ENCODE results near the gene EBPL. TPM values are rescaled to one million over a fixed set of nuclear protein-coding genes. Genes with fewer than 3 reads are reported as not detected.

Gene EBPL
- polyA plus RNA-seq, 4 donors, result 5.6 to 59.5 (median 26.3) TPM

- Histone ChIP-seq H3K4me3 (ENCODE audit: low read depth in 1 of 3, low read length in 3 of 3) (peak overlapping the region in 1 of 3 donors; percentile 17), H3K27me3 (ENCODE audit: control insufficient read depth in 3 of 3, insufficient read depth in 3 of 3, low read length in 3 of 3) (no peaks in the 10 kb centered on the region), H3K36me3 (ENCODE audit: control insufficient read depth in 3 of 3, insufficient read depth in 2 of 3, low read depth in 1 of 3, low read length in 3 of 3) (peaks cover 0 to 4% (median 0%) of the 10 kb centered on the region in 3 donors), H3K27ac (ENCODE audit: low read depth in 1 of 3, low read length in 2 of 3) (no peak overlapping the region), H3K4me1 (ENCODE audit: control insufficient read depth in 3 of 3, insufficient read depth in 2 of 3, low read depth in 1 of 3, low read length in 2 of 3) (no peaks in the 10 kb centered on the region), H3K9me3 (ENCODE audit: control insufficient read depth in 2 of 2, insufficient read depth in 1 of 2, low read depth in 1 of 2, low read length in 1 of 2) (no peaks in the 10 kb centered on the region)
- 53 to 79% (median 56%) methylated on average over 10 of the region's 10 CpGs for WGBS, 3 donors
- peak; percentile 52 to 90 for DNase-seq
- FAIRE-seq, result no peak
Measured at GRCh38 chr13:49635599-49636433, 55.5 kb downstream of the EBPL start.

- Histone ChIP-seq H3K36me3 (ENCODE audit: control insufficient read depth in 3 of 3, insufficient read depth in 2 of 3, low read depth in 1 of 3, low read length in 3 of 3) (peaks cover 0 to 9% (median 0%) of the 10 kb centered on the region in 3 donors), H3K27me3 (ENCODE audit: control insufficient read depth in 3 of 3, insufficient read depth in 3 of 3, low read length in 3 of 3) (no peaks in the 10 kb centered on the region), H3K4me1 (ENCODE audit: control insufficient read depth in 3 of 3, insufficient read depth in 2 of 3, low read depth in 1 of 3, low read length in 2 of 3) (no peaks in the 10 kb centered on the region), H3K4me3 (ENCODE audit: low read depth in 1 of 3, low read length in 3 of 3) (no peak overlapping the region), H3K27ac (ENCODE audit: low read depth in 1 of 3, low read length in 2 of 3) (no peak overlapping the region), H3K9me3 (ENCODE audit: control insufficient read depth in 2 of 2, insufficient read depth in 1 of 2, low read depth in 1 of 2, low read length in 1 of 2) (no peaks in the 10 kb centered on the region)
- DNase-seq, result no peak
- no peak for FAIRE-seq
- WGBS, 3 donors, result 85 to 93% (median 86%) methylated on average over 4 of the region's 4 CpGs
Measured at GRCh38 chr13:49633710-49634109, 57.6 kb downstream of the EBPL start.

DNA sequence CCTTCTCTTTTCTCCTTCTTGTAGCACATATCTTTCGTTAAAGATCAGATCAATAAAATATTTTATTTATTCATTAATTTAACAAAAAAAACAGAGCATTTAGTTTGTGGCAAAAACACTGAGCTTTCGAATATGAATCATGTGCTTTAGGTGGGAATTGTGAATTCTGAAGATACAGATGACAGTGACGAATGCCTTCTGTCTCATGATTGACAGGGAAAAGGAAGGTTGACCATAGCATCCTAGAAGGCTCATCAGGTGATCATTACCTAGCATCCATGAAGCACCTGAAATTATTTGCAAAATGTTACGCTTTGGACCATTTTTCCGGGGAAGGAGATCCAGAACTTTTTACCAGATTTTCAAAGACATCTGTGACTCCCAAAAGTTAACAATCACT is 59.1 kb downstream of the EBPL start:
- DNase-seq (no peak), FAIRE-seq (no peak)
- WGBS, 3 donors, result 85 to 91% (median 88%) methylated on average over 5 of the region's 5 CpGs
- Histone ChIP-seq H3K4me1 (ENCODE audit: control insufficient read depth in 3 of 3, insufficient read depth in 2 of 3, low read depth in 1 of 3, low read length in 2 of 3) (no peaks in the 10 kb centered on the region), H3K27me3 (ENCODE audit: control insufficient read depth in 3 of 3, insufficient read depth in 3 of 3, low read length in 3 of 3) (no peaks in the 10 kb centered on the region), H3K9me3 (ENCODE audit: control insufficient read depth in 2 of 2, insufficient read depth in 1 of 2, low read depth in 1 of 2, low read length in 1 of 2) (no peaks in the 10 kb centered on the region), H3K4me3 (ENCODE audit: low read depth in 1 of 3, low read length in 3 of 3) (no peak overlapping the region), H3K36me3 (ENCODE audit: control insufficient read depth in 3 of 3, insufficient read depth in 2 of 3, low read depth in 1 of 3, low read length in 3 of 3) (peaks cover 0 to 9% (median 0%) of the 10 kb centered on the region in 3 donors), H3K27ac (ENCODE audit: low read depth in 1 of 3, low read length in 2 of 3) (no peak overlapping the region)

DNA sequence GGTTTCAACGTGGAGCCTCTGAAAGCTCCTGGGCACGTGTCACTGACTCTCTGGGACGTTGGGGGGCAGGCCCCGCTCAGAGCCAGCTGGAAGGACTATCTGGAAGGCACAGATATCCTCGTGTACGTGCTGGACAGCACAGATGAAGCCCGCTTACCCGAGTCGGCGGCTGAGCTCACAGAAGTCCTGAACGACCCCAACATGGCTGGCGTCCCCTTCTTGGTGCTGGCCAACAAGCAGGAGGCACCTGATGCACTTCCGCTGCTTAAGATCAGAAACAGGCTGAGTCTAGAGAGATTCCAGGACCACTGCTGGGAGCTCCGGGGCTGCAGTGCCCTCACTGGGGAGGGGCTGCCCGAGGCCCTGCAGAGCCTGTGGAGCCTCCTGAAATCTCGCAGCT is 60.7 kb downstream of the EBPL start:
- H3K9me3 ChIP-seq (ENCODE audit: control insufficient read depth in 2 of 2, insufficient read depth in 1 of 2, low read depth in 1 of 2, low read length in 1 of 2), result no peaks in the 10 kb centered on the region
- peaks cover 0 to 9% (median 0%) of the 10 kb centered on the region in 3 donors for H3K36me3 ChIP-seq (ENCODE audit: control insufficient read depth in 3 of 3, insufficient read depth in 2 of 3, low read depth in 1 of 3, low read length in 3 of 3)
- no peaks in the 10 kb centered on the region for H3K27me3 ChIP-seq (ENCODE audit: control insufficient read depth in 3 of 3, insufficient read depth in 3 of 3, low read length in 3 of 3)
- peaks cover 0 to 3% (median 2%) of the 10 kb centered on the region in 3 donors for H3K4me1 ChIP-seq (ENCODE audit: control insufficient read depth in 3 of 3, insufficient read depth in 2 of 3, low read depth in 1 of 3, low read length in 2 of 3)
- WGBS, 3 donors, result 87 to 91% (median 90%) methylated on average over 16 of the region's 16 CpGs
- no peak overlapping the region for H3K27ac ChIP-seq (ENCODE audit: low read depth in 1 of 3, low read length in 2 of 3)
- FAIRE-seq, result no peak
- DNase-seq, result no peak
- no peak overlapping the region for H3K4me3 ChIP-seq (ENCODE audit: low read depth in 1 of 3, low read length in 3 of 3)

DNA sequence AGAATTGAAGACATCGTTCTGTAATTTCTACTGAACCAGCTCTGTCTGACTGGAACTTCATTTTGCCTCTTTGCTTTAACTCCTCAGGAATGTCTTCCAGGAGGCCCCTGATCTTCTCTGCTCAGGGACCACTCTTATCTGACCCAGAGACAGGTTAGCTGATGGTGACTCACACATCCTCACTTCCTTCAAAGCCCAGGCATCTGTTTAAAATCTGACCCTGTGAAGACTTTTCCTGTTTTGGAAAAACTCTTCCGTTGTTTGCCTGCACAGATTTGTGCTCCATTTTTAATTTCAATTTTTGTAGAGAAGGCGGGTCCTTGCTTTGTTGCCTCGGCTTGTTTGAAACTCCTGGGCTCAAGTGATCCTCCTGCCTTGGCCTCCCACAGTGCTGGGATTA is 61.3 kb downstream of the EBPL start:
- no peaks in the 10 kb centered on the region for H3K27me3 ChIP-seq (ENCODE audit: control insufficient read depth in 3 of 3, insufficient read depth in 3 of 3, low read length in 3 of 3)
- DNase-seq, result no peak
- H3K9me3 ChIP-seq (ENCODE audit: control insufficient read depth in 2 of 2, insufficient read depth in 1 of 2, low read depth in 1 of 2, low read length in 1 of 2), result no peaks in the 10 kb centered on the region
- H3K36me3 ChIP-seq (ENCODE audit: control insufficient read depth in 3 of 3, insufficient read depth in 2 of 3, low read depth in 1 of 3, low read length in 3 of 3), result peaks cover 0 to 12% (median 0%) of the 10 kb centered on the region in 3 donors
- no peak overlapping the region for H3K27ac ChIP-seq (ENCODE audit: low read depth in 1 of 3, low read length in 2 of 3)
- 77 to 94% (median 88%) methylated on average over 4 of the region's 4 CpGs for WGBS, 3 donors
- H3K4me1 ChIP-seq (ENCODE audit: control insufficient read depth in 3 of 3, insufficient read depth in 2 of 3, low read depth in 1 of 3, low read length in 2 of 3), result peaks cover 0 to 8% (median 3%) of the 10 kb centered on the region in 3 donors
- no peak overlapping the region for H3K4me3 ChIP-seq (ENCODE audit: low read depth in 1 of 3, low read length in 3 of 3)
- no peak for FAIRE-seq

DNA sequence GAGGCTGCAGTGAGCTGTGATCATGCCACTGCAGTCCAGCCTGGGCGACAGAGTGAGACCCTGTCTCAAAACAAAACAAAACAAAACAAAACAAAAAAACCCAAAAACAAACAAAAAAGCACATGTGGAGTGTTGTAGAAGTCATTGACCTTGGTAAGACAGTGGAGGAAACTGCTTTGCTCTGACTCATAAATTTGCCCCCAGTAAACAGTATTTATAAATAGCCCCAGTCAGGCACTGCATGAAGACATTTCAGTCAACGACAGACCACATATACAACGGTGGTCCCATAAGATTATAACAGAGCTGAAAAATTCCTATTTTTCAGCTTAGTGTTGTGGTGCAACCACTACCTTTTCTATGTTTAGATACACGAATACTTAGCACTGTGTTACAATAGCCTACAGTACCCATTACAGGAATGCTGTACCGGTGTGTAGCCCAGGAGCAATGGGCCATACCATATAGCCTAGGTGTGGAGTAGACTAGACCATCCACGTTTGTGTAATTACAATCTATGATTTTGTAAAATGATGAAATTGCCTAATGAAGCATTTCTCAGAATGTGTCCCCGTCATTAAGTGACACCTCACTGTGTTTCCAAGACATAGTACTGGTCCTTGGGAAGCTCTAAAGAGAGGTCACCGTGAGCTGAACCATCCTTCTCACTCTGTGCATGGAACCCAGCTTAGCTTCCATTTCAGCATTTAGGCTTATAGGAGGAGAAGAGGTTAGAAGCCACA is 61.9 kb downstream of the EBPL start:
- no peak overlapping the region for H3K4me3 ChIP-seq (ENCODE audit: low read depth in 1 of 3, low read length in 3 of 3)

GRCh38 chr13:49627831-49628652 is 63.2 kb downstream of the EBPL start, which contains the start of gene ARL11:
Gene ARL11, plus strand, starts transcription at chr13:49628507. Its CDS starts 1,941 bp downstream, at chr13:49630448.
- 43 to 51% (median 49%) methylated on average over 17 of the region's 17 CpGs for WGBS, 3 donors
- Histone ChIP-seq H3K4me3 (ENCODE audit: low read depth in 1 of 3, low read length in 3 of 3) (peak within 1 kb of the TSS in 2 of 3 donors; percentile 33 to 44), H3K27ac (ENCODE audit: low read depth in 1 of 3, low read length in 2 of 3) (peak within 1 kb of the TSS in 1 of 3 donors; percentile 9), H3K36me3 (ENCODE audit: control insufficient read depth in 3 of 3, insufficient read depth in 2 of 3, low read depth in 1 of 3, low read length in 3 of 3) (peaks cover 0 to 12% (median 0%) of the 10 kb centered on the region in 3 donors), H3K27me3 (ENCODE audit: control insufficient read depth in 3 of 3, insufficient read depth in 3 of 3, low read length in 3 of 3) (no peaks in the 10 kb centered on the region), H3K9me3 (ENCODE audit: control insufficient read depth in 2 of 2, insufficient read depth in 1 of 2, low read depth in 1 of 2, low read length in 1 of 2) (no peaks in the 10 kb centered on the region), H3K4me1 (ENCODE audit: control insufficient read depth in 3 of 3, insufficient read depth in 2 of 3, low read depth in 1 of 3, low read length in 2 of 3) (peaks cover 0 to 8% (median 3%) of the 10 kb centered on the region in 3 donors)
- DNase-seq, result peak; percentile 69 to 74
- FAIRE-seq, result no peak

More for the DNA sequence above, 61.9 kb downstream of the EBPL start:
- H3K27me3 ChIP-seq (ENCODE audit: control insufficient read depth in 3 of 3, insufficient read depth in 3 of 3, low read length in 3 of 3), result no peaks in the 10 kb centered on the region
- peaks cover 0 to 8% (median 3%) of the 10 kb centered on the region in 3 donors for H3K4me1 ChIP-seq (ENCODE audit: control insufficient read depth in 3 of 3, insufficient read depth in 2 of 3, low read depth in 1 of 3, low read length in 2 of 3)
- no peaks in the 10 kb centered on the region for H3K9me3 ChIP-seq (ENCODE audit: control insufficient read depth in 2 of 2, insufficient read depth in 1 of 2, low read depth in 1 of 2, low read length in 1 of 2)
- no peak for DNase-seq
- WGBS, 3 donors, result 77 to 85% (median 84%) methylated on average over 8 of the region's 8 CpGs
- H3K36me3 ChIP-seq (ENCODE audit: control insufficient read depth in 3 of 3, insufficient read depth in 2 of 3, low read depth in 1 of 3, low read length in 3 of 3), result peaks cover 0 to 12% (median 0%) of the 10 kb centered on the region in 3 donors
- no peak overlapping the region for H3K27ac ChIP-seq (ENCODE audit: low read depth in 1 of 3, low read length in 2 of 3)
- no peak for FAIRE-seq

Data from small intestine (tissue), 7 donors.